GM19025 (cell line): ENCODE data around the gene LGALS9B.
"Not testable (repeated sequence)": the region's sequence is repeated elsewhere in the genome, so short reads cannot be mapped to it uniquely, and the experiment has no call there.

Experiments
- ATAC-seq: cut with Tn5 transposase; IDR thresholded peaks from one replicate; pipeline ENCODE4 v1.9.1; 2021; ENCODE audit warnings: mild to moderate bottlenecking, low read depth, moderate library complexity; ENCODE audit not compliant: unreplicated experiment

LGALS9B gene

GRCh38 chr17:20467447-20467846 lies at the start of gene LGALS9B:
Gene LGALS9B (minus strand): TSS chr17:20467539. CDS start chr17:20467470, 69 bp downstream.
- ATAC-seq = peak; percentile 77

GRCh38 chr17:20516986-20517385 lies 49.6 kb upstream of the LGALS9B start:
- ATAC-seq = not testable (repeated sequence)

- not testable (repeated sequence) for ATAC-seq
Observed at GRCh38 chr17:20515099-20515498, 47.8 kb upstream of the LGALS9B start.

- not testable (repeated sequence) for ATAC-seq
Observed at GRCh38 chr17:20513539-20513938, 46.2 kb upstream of the LGALS9B start.

- not testable (repeated sequence) for ATAC-seq
Observed at GRCh38 chr17:20512378-20512777, 45.0 kb upstream of the LGALS9B start.

- ATAC-seq = not testable (repeated sequence)
Observed at GRCh38 chr17:20511778-20512177, 44.4 kb upstream of the LGALS9B start.

- not testable (repeated sequence) for ATAC-seq
Observed at GRCh38 chr17:20505333-20505732, 38.0 kb upstream of the LGALS9B start.

- not testable (repeated sequence) for ATAC-seq
Observed at GRCh38 chr17:20504388-20505066, 37.2 kb upstream of the LGALS9B start.

- ATAC-seq = not testable (repeated sequence)
Observed at GRCh38 chr17:20501896-20502295, 34.6 kb upstream of the LGALS9B start.

- not testable (repeated sequence) for ATAC-seq
Observed at GRCh38 chr17:20500346-20500745, 33.0 kb upstream of the LGALS9B start.

- ATAC-seq = not testable (repeated sequence)
Observed at GRCh38 chr17:20495420-20495819, 28.1 kb upstream of the LGALS9B start.

GRCh38 chr17:20494735-20495134 lies 27.4 kb upstream of the LGALS9B start:
- not testable (repeated sequence) for ATAC-seq

- not testable (repeated sequence) for ATAC-seq
Observed at GRCh38 chr17:20494147-20494546, 26.8 kb upstream of the LGALS9B start.

GRCh38 chr17:20492971-20493370 lies 25.6 kb upstream of the LGALS9B start:
- ATAC-seq = not testable (repeated sequence)

- not testable (repeated sequence) for ATAC-seq
Observed at GRCh38 chr17:20492099-20492498, 24.8 kb upstream of the LGALS9B start.

- ATAC-seq = not testable (repeated sequence)
Observed at GRCh38 chr17:20484930-20485329, 17.6 kb upstream of the LGALS9B start.

GRCh38 chr17:20479889-20480591 lies 12.7 kb upstream of the LGALS9B start:
- ATAC-seq = not testable (repeated sequence)

GRCh38 chr17:20477398-20478071 lies 10.2 kb upstream of the LGALS9B start:
- ATAC-seq = not testable (repeated sequence)

- ATAC-seq = not testable (repeated sequence)
Observed at GRCh38 chr17:20475137-20475831, 7.9 kb upstream of the LGALS9B start.

GRCh38 chr17:20474081-20474480 lies 6.7 kb upstream of the LGALS9B start:
- ATAC-seq = not testable (repeated sequence)
